ENCODE measurements around the gene FLYWCH1. TPM values are rescaled to one million over a fixed set of nuclear protein-coding genes. Genes with fewer than 3 reads are reported as not detected.

FLYWCH1 gene
- polyA plus RNA-seq, 3 donors = 5.0 to 42.7 (median 7.1) TPM

GRCh38 chr16:2981899-2982250, 70.1 kb downstream of the FLYWCH1 start:
- Mint-ChIP-seq H3K27ac (peak overlapping the region in 1 of 7 donors; percentile 59), H3K9me3 (no peaks in the 10 kb centered on the region), H3K4me1 (peaks cover 28% of the 10 kb centered on the region), H3K36me3 (no peaks in the 10 kb centered on the region), H3K27me3 (ENCODE audit: low read depth in 3 of 3) (peaks cover 3 to 14% (median 4%) of the 10 kb centered on the region in 3 donors), H3K4me3 (no peak overlapping the region)
- no CpG with 5 or more reads among the region's 4 CpGs for whole genome bisulfite sequencing (ENCODE audit: insufficient coverage)
- no peak overlapping the region for H3K4me2 ChIP-seq (replicated peaks; ENCODE audit: extremely low read depth, low read length, poor library complexity, severe bottlenecking)
- DNase-seq = no peak
- H3K36me3 ChIP-seq (replicated peaks in 1 of 2; ENCODE audit: control insufficient read depth in 1 of 2, insufficient read depth in 2 of 2, low read length in 2 of 2) = no peaks in the 10 kb centered on the region
- H3K79me2 ChIP-seq (ENCODE audit: insufficient read depth, low read length) = peaks cover 11% of the 10 kb centered on the region
- no peaks in the 10 kb centered on the region for H3K9me3 ChIP-seq (replicated peaks in 1 of 2; ENCODE audit: control insufficient read depth in 1 of 2, insufficient read depth in 1 of 2, low read length in 2 of 2)
- H3K4me1 ChIP-seq (ENCODE audit: control insufficient read depth in 1 of 2, insufficient read depth in 2 of 2, low read length in 2 of 2) = peaks cover 22 to 29% of the 10 kb centered on the region in 2 donors
- intact Hi-C loops (cut with micrococcal nuclease) = loop anchor here in 1 of 2 donors (2.0 kb wide), 1 partner anchor 13 kb away; the partner anchor contains the start of gene PAQR4
- no peak overlapping the region for H2AFZ ChIP-seq (ENCODE audit: insufficient read depth, low read depth, low read length, poor library complexity, severe bottlenecking)
- no peaks in the 10 kb centered on the region for H3K27me3 ChIP-seq (ENCODE audit: control insufficient read depth in 2 of 2, insufficient read depth in 2 of 2, low read length in 2 of 2)
- H3K4me3 ChIP-seq (replicated peaks in 1 of 3; ENCODE audit: low read depth in 2 of 3, low read length in 3 of 3) = no peak overlapping the region
- TF ChIP-seq, protein P1, sequence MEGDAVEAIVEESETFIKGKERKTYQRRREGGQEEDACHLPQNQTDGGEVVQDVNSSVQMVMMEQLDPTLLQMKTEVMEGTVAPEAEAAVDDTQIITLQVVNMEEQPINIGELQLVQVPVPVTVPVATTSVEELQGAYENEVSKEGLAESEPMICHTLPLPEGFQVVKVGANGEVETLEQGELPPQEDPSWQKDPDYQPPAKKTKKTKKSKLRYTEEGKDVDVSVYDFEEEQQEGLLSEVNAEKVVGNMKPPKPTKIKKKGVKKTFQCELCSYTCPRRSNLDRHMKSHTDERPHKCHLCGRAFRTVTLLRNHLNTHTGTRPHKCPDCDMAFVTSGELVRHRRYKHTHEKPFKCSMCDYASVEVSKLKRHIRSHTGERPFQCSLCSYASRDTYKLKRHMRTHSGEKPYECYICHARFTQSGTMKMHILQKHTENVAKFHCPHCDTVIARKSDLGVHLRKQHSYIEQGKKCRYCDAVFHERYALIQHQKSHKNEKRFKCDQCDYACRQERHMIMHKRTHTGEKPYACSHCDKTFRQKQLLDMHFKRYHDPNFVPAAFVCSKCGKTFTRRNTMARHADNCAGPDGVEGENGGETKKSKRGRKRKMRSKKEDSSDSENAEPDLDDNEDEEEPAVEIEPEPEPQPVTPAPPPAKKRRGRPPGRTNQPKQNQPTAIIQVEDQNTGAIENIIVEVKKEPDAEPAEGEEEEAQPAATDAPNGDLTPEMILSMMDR (IDR thresholded peaks at IDR 0.05) = no peak
- H3K27ac ChIP-seq (ENCODE audit: low read depth in 1 of 2, low read length in 2 of 2) = no peak overlapping the region
- no peaks in the 10 kb centered on the region for H4K20me1 ChIP-seq (ENCODE audit: insufficient read depth, low read length)
- H3K9ac ChIP-seq (ENCODE audit: insufficient read depth, low read length, poor library complexity, severe bottlenecking) = no peak overlapping the region

DNA sequence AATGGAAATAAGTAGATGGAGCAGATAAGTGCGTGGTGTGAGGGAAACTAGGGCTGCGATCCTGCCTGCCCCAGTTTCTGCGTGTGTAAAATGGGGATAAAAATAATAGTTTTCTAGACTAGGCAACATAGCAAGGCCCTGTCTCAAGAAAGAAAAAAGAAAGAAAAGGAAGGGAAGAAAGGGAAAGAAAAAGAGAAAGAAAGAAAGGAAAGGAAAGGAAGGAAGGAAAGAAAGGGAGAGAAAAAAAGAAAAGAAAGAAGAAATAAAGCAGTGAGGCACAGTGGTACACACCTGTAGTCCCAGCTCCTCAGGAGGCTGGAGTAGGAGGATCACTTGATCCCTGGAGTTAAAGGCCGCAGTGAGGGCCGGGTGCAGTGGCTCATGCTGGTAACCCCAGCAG, 70.7 kb downstream of the FLYWCH1 start:
- intact Hi-C loops (cut with micrococcal nuclease) = loop anchor here in 1 of 2 donors (2.0 kb wide), 1 partner anchor 14 kb away; the partner anchor contains the start of gene PAQR4
- TF ChIP-seq, protein P1 (IDR thresholded peaks at IDR 0.05) = no peak

More for the DNA sequence above, 70.7 kb downstream of the FLYWCH1 start:
- H3K36me3 ChIP-seq (replicated peaks in 1 of 2; ENCODE audit: control insufficient read depth in 1 of 2, insufficient read depth in 2 of 2, low read length in 2 of 2) = no peaks in the 10 kb centered on the region
- WGBS (ENCODE audit: insufficient coverage) = 100% methylated on average over 2 of the region's 5 CpGs
- no peak overlapping the region for H3K4me3 ChIP-seq (replicated peaks in 1 of 3; ENCODE audit: low read depth in 2 of 3, low read length in 3 of 3)
- peaks cover 28% of the 10 kb centered on the region for H3K4me1 Mint-ChIP-seq
- H3K27ac Mint-ChIP-seq = no peak overlapping the region
- H2AFZ ChIP-seq (ENCODE audit: insufficient read depth, low read depth, low read length, poor library complexity, severe bottlenecking) = no peak overlapping the region
- no peak overlapping the region for H3K27ac ChIP-seq (ENCODE audit: low read depth in 1 of 2, low read length in 2 of 2)
- H3K36me3 Mint-ChIP-seq = no peaks in the 10 kb centered on the region
- H3K9ac ChIP-seq (ENCODE audit: insufficient read depth, low read length, poor library complexity, severe bottlenecking) = no peak overlapping the region
- H3K9me3 Mint-ChIP-seq = no peaks in the 10 kb centered on the region
- H3K79me2 ChIP-seq (ENCODE audit: insufficient read depth, low read length) = peaks cover 11% of the 10 kb centered on the region
- DNase-seq = no peak
- H3K27me3 Mint-ChIP-seq (ENCODE audit: low read depth in 3 of 3) = peaks cover 3 to 16% (median 4%) of the 10 kb centered on the region in 3 donors
- H4K20me1 ChIP-seq (ENCODE audit: insufficient read depth, low read length) = no peaks in the 10 kb centered on the region
- H3K4me1 ChIP-seq (ENCODE audit: control insufficient read depth in 1 of 2, insufficient read depth in 2 of 2, low read length in 2 of 2) = peaks cover 22 to 29% of the 10 kb centered on the region in 2 donors
- H3K9me3 ChIP-seq (replicated peaks in 1 of 2; ENCODE audit: control insufficient read depth in 1 of 2, insufficient read depth in 1 of 2, low read length in 2 of 2) = no peaks in the 10 kb centered on the region
- H3K4me3 Mint-ChIP-seq = no peak overlapping the region
- no peaks in the 10 kb centered on the region for H3K27me3 ChIP-seq (ENCODE audit: control insufficient read depth in 2 of 2, insufficient read depth in 2 of 2, low read length in 2 of 2)
- H3K4me2 ChIP-seq (replicated peaks; ENCODE audit: extremely low read depth, low read length, poor library complexity, severe bottlenecking) = no peak overlapping the region

Measured in CD14-positive monocyte (primary cell).